SU-DHL-6 (cell line): ENCODE results near the gene TEDC2.

ENCODE experiments used
- EZH2phosphoT487 ChIP-seq: fragments of 200-600 bp; sonication (generic), shearing (Covaris generic); conservative IDR thresholded peaks from 2 replicates; pipeline ENCODE4 v1.6.1; 2018; ENCODE audit warnings: mild to moderate bottlenecking, antibody characterized with exemption, low read length, moderate library complexity, mixed read lengths
- TF ChIP-seq, protein P1 (sequence below): fragments of 200-600 bp; sonication (generic); IDR thresholded peaks from one replicate; pipeline ENCODE4 v1.5.1; 2017; ENCODE audit warnings: antibody characterized with exemption, mild to moderate bottlenecking, low read length, moderate library complexity; ENCODE audit not compliant: insufficient read depth, poor library complexity, severe bottlenecking

GRCh38 chr16:2459647-2460390, at the start of gene TEDC2:
- TF ChIP-seq, protein P1, sequence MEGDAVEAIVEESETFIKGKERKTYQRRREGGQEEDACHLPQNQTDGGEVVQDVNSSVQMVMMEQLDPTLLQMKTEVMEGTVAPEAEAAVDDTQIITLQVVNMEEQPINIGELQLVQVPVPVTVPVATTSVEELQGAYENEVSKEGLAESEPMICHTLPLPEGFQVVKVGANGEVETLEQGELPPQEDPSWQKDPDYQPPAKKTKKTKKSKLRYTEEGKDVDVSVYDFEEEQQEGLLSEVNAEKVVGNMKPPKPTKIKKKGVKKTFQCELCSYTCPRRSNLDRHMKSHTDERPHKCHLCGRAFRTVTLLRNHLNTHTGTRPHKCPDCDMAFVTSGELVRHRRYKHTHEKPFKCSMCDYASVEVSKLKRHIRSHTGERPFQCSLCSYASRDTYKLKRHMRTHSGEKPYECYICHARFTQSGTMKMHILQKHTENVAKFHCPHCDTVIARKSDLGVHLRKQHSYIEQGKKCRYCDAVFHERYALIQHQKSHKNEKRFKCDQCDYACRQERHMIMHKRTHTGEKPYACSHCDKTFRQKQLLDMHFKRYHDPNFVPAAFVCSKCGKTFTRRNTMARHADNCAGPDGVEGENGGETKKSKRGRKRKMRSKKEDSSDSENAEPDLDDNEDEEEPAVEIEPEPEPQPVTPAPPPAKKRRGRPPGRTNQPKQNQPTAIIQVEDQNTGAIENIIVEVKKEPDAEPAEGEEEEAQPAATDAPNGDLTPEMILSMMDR, result no peak
- TF ChIP-seq EZH2phosphoT487, result no peak
